Large intestine (tissue), 3 donors: ENCODE data around the gene GSX2. TPM values are rescaled to one million over a fixed set of nuclear protein-coding genes. Genes with fewer than 3 reads are reported as not detected.
"Not testable (repeated sequence)": the region's sequence is repeated elsewhere in the genome, so short reads cannot be mapped to it uniquely, and the experiment has no call there.

Source experiments
- DNase-seq, 2 donors: peaks; one replicate each; pipeline versions ENCODE4 v3.0.0 to v3.0.0-alpha.2; 2013
- H3K27ac ChIP-seq: one replicate; pipeline ENCODE4 v1.5.1; 2013; ENCODE audit warnings: low read length
- H3K27me3 ChIP-seq: 2 replicates; pipeline ENCODE4 v1.6.1; 2013; ENCODE audit warnings: low read length; ENCODE audit not compliant: control insufficient read depth, insufficient read depth
- H3K36me3 ChIP-seq: 2 replicates; pipeline ENCODE4 v1.6.1; 2013; ENCODE audit warnings: low read length; ENCODE audit not compliant: control insufficient read depth, insufficient read depth
- H3K4me1 ChIP-seq: one replicate; pipeline ENCODE4 v1.6.1; 2013; ENCODE audit warnings: low read length; ENCODE audit not compliant: control insufficient read depth, insufficient read depth
- H3K4me3 ChIP-seq: one replicate; pipeline ENCODE4 v1.5.1; 2013; ENCODE audit warnings: low read length
- H3K9me3 ChIP-seq: one replicate; pipeline ENCODE4 v1.6.1; 2013; ENCODE audit warnings: mild to moderate bottlenecking, low read depth, low read length, moderate library complexity; ENCODE audit not compliant: control insufficient read depth
- WGBS: methylation state at CpG from one replicate; pipeline ENCODE4 v1.1.5; 2013; ENCODE audit warnings: low lambda C conversion rate; ENCODE audit not compliant: insufficient coverage; 5-methylcytosine and 5-hydroxymethylcytosine counted together
- polyA plus RNA-seq: library from polyadenylated mRNA; unstranded; fragments of 120-200 nt; gene quantifications from one replicate; pipeline ENCODE4 v1.2.1, GENCODE V29; 2013

Gene GSX2
- polyA plus RNA-seq, 1 donor, result not detected

GRCh38 chr4:54127660-54128059 is 27.7 kb downstream of the GSX2 start:
- Histone ChIP-seq H3K9me3 (peaks cover 4% of the 10 kb centered on the region), H3K27ac (no peak overlapping the region), H3K36me3 (no peaks in the 10 kb centered on the region), H3K27me3 (no peaks in the 10 kb centered on the region), H3K4me1 (no peaks in the 10 kb centered on the region), H3K4me3 (no peak overlapping the region)
- no peak for DNase-seq
- WGBS, result no CpG with 5 or more reads among the region's 1 CpG

DNA sequence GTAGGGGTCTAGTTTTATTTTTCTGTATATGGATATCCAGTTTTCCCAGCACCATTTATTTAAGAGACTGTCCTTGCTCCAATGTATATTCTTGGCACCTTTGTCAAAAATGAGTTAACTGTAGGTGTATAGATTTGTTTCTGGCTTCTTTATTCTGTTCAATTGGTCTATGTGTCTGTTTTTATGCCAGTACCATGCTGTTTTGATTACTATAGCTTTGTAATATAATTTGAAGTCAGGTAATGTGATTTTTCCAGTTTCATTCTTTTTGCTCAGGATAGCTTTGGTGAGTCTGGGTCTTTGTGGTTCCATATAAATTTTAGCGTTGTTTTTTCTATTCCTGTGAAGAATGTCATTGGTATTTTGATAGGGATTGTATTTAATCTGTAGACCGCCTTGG is 28.7 kb downstream of the GSX2 start:
- H3K27ac ChIP-seq, H3K4me1 ChIP-seq, DNase-seq, H3K9me3 ChIP-seq, H3K36me3 ChIP-seq, H3K4me3 ChIP-seq, H3K27me3 ChIP-seq: not testable (repeated sequence)
- WGBS, result 100% methylated on average over 1 of the region's 2 CpGs

GRCh38 chr4:54139332-54139731 is 39.4 kb downstream of the GSX2 start:
- H3K9me3 ChIP-seq, result no peaks in the 10 kb centered on the region
- no peak overlapping the region for H3K4me3 ChIP-seq
- H3K36me3 ChIP-seq, result no peaks in the 10 kb centered on the region
- DNase-seq, result no peak
- no peak overlapping the region for H3K27ac ChIP-seq
- H3K4me1 ChIP-seq, result peaks cover 2% of the 10 kb centered on the region
- H3K27me3 ChIP-seq, result no peaks in the 10 kb centered on the region
- no CpG with 5 or more reads among the region's 4 CpGs for WGBS

DNA sequence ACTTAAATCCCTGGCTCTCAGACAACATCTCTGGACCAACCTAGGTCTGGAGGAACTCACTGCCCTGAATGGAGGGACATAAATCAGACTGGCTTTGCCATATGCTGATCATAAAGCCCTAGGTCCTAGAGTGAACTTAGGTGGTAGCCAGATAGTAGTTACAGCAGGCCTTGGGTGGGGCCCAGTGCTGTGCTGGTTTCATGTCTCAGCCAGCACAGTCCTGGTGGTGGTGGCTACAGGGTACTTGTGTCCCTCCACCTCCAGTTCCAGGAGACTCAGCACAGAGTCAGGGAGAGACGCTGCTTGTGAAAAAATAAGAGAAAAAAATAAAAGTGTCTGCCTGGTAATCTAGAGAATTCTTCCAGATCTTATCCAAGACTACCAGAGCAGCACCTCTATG is 40.3 kb downstream of the GSX2 start:
- H3K36me3 ChIP-seq, result no peaks in the 10 kb centered on the region
- no peaks in the 10 kb centered on the region for H3K27me3 ChIP-seq
- H3K9me3 ChIP-seq, result no peaks in the 10 kb centered on the region
- H3K4me1 ChIP-seq, result peaks cover 2% of the 10 kb centered on the region
- no peak overlapping the region for H3K4me3 ChIP-seq
- DNase-seq, result no peak
- no peak overlapping the region for H3K27ac ChIP-seq
- no CpG with 5 or more reads among the region's 1 CpG for WGBS

- Histone ChIP-seq H3K27me3 (peaks cover 3% of the 10 kb centered on the region), H3K4me1 (peaks cover 2% of the 10 kb centered on the region), H3K36me3 (no peaks in the 10 kb centered on the region), H3K27ac (no peak overlapping the region), H3K4me3 (no peak overlapping the region), H3K9me3 (peaks cover 3% of the 10 kb centered on the region)
- no peak for DNase-seq
- WGBS, result 60% methylated on average over 1 of the region's 2 CpGs
Measured at GRCh38 chr4:54144199-54144598, 44.2 kb downstream of the GSX2 start.

DNA sequence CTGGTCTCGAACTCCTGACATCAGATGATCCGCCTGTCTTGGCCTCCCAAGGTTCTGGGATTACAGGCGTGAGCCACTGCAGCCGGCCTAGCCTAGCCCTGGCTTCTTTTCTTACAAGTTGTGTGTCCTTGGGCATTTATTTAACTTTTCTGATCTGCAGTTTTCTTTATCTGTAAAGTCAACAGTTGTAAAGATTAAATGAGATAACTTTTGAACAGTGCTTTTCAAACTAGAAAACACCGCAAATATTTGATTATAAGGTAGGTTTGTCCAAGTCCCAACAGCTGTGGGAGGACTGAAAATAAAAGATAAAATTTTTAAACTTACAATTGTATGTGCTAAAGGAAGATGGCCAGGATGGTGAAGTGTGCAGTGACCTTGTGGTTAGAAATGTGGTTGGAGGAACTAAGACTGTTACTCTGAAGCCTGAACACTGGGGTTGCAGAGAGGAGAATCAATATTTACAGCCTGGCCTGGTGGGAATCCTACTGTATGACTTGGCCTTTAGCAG is 44.8 kb downstream of the GSX2 start:
- peak; percentile 6 to 17 for DNase-seq
- WGBS, result 36% methylated on average over 3 of the region's 5 CpGs
- H3K27ac ChIP-seq, result no peak overlapping the region
- no peak overlapping the region for H3K4me3 ChIP-seq
- H3K9me3 ChIP-seq, result peaks cover 3% of the 10 kb centered on the region
- peaks cover 3% of the 10 kb centered on the region for H3K27me3 ChIP-seq
- H3K36me3 ChIP-seq, result no peaks in the 10 kb centered on the region
- H3K4me1 ChIP-seq, result peaks cover 2% of the 10 kb centered on the region

- DNase-seq, result no peak
- WGBS, result no CpG with 5 or more reads among the region's 4 CpGs
- no peaks in the 10 kb centered on the region for H3K36me3 ChIP-seq
- H3K4me3 ChIP-seq, result no peak overlapping the region
- H3K27ac ChIP-seq, result no peak overlapping the region
- H3K4me1 ChIP-seq, result peaks cover 2% of the 10 kb centered on the region
- H3K27me3 ChIP-seq, result peaks cover 3% of the 10 kb centered on the region
- H3K9me3 ChIP-seq, result peaks cover 3% of the 10 kb centered on the region
Measured at GRCh38 chr4:54146139-54146538, 46.2 kb downstream of the GSX2 start.

GRCh38 chr4:54149323-54149722 is 49.4 kb downstream of the GSX2 start:
- DNase-seq, result no peak
- peaks cover 3% of the 10 kb centered on the region for H3K27me3 ChIP-seq
- peaks cover 3% of the 10 kb centered on the region for H3K9me3 ChIP-seq
- peaks cover under 1% of the 10 kb centered on the region for H3K4me1 ChIP-seq
- no peak overlapping the region for H3K27ac ChIP-seq
- H3K36me3 ChIP-seq, result no peaks in the 10 kb centered on the region
- WGBS, result no CpG with 5 or more reads among the region's 46 CpGs
- no peak overlapping the region for H3K4me3 ChIP-seq

Other genes with a start within 250 kb of the GSX2 start
- 25.9 TPM for gene CHIC2, start 35.6 kb upstream of the GSX2 start, polyA plus RNA-seq
- gene PDGFRA, start 129.1 kb downstream of the GSX2 start, polyA plus RNA-seq, result 92.0 TPM